Measurements from ENCODE around the gene RIC1. TPM values are rescaled to one million over a fixed set of nuclear protein-coding genes. Genes with fewer than 3 reads are reported as not detected.

Gene RIC1, protein sequence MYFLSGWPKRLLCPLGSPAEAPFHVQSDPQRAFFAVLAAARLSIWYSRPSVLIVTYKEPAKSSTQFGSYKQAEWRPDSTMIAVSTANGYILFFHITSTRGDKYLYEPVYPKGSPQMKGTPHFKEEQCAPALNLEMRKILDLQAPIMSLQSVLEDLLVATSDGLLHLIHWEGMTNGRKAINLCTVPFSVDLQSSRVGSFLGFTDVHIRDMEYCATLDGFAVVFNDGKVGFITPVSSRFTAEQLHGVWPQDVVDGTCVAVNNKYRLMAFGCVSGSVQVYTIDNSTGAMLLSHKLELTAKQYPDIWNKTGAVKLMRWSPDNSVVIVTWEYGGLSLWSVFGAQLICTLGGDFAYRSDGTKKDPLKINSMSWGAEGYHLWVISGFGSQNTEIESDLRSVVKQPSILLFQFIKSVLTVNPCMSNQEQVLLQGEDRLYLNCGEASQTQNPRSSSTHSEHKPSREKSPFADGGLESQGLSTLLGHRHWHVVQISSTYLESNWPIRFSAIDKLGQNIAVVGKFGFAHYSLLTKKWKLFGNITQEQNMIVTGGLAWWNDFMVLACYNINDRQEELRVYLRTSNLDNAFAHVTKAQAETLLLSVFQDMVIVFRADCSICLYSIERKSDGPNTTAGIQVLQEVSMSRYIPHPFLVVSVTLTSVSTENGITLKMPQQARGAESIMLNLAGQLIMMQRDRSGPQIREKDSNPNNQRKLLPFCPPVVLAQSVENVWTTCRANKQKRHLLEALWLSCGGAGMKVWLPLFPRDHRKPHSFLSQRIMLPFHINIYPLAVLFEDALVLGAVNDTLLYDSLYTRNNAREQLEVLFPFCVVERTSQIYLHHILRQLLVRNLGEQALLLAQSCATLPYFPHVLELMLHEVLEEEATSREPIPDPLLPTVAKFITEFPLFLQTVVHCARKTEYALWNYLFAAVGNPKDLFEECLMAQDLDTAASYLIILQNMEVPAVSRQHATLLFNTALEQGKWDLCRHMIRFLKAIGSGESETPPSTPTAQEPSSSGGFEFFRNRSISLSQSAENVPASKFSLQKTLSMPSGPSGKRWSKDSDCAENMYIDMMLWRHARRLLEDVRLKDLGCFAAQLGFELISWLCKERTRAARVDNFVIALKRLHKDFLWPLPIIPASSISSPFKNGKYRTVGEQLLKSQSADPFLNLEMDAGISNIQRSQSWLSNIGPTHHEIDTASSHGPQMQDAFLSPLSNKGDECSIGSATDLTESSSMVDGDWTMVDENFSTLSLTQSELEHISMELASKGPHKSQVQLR (N-terminal part only)
- 28.2 and 47.8 TPM in 2 replicates for total RNA-seq

DNA sequence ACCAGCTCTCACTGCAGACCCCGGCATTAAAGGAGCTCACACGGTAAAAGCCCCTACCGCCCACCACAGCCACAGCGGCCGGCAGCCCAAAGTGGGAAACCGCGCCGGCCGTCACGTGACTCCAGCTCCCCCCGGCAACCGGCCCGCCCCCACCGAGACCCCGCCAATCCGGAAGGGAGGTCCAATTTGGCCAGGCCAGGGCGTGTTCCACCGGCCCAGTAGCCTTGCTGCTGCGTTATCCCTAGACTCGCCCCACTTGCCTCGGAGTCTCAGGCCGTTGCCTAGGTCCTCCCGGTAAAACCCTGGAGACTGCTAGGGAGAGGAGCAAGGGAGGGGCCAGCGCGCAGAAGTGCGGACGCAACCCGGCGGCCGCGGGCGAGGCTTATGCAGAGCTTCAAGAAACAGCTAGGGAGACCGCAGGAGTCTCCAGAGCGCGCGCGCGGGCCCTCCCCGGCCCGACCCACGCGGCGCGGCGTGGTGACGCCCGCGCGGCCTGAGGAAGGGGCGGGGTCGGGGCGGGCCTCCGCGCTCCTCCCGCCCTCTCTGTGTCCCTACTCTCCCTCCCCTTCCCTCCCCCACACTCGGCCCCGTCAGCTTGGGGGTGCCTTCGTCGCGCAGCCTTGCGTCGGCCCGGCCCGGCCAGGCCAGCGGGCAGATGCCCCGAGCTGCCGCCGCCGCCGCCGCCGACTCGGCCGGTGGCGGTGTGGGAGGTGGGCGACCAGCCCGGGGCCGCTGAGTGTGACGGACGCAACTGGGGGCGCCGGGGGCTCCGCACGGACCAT is at the start of gene RIC1:
Gene RIC1 (plus strand): TSS at position 578 of the 782 bp plus-strand sequence. CDS start 203 bp downstream, at position 781.

Other genes starting within 250 kb of the RIC1 start
- 9.5 and 12.4 TPM in 2 replicates for gene PLGRKT, start 191.2 kb upstream of the RIC1 start, total RNA-seq
- 17.7 and 55.0 TPM in 2 replicates for gene CD274, start 178.6 kb upstream of the RIC1 start, total RNA-seq
- gene PDCD1LG2, start 118.6 kb upstream of the RIC1 start, total RNA-seq = 11.7 and 24.4 TPM in 2 replicates
- 10.7 and 24.4 TPM in 2 replicates for gene ERMP1, start 204.0 kb downstream of the RIC1 start, total RNA-seq